ENCODE results near the gene PSME3.
A peak's percentile ranks its signal among the peaks of the same experiment; 100 is the strongest.

The PSME3 gene

DNA sequence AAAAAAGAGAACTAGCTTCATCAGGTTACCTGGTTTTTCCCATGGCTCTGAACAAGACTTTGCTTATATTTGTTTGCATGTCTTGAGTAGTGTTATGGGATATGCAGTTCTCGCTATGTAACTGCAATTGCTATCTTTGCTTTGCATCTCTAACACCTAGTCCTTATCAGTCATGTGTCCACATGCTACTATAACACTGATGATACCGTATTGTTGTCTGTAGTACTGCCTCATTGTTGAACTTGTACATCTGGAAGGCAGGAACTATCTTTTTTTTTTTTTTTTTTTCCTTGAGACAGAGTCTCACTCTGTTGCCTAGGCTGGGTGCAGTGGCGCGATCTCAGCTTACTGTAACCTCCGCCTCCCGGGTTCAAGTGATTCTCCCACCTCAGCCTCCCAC lies 2.5 kb downstream of the PSME3 start:
- TF ChIP-seq ZFX (IDR thresholded peaks at IDR 0.05), result no peak
- TF ChIP-seq, protein P1, sequence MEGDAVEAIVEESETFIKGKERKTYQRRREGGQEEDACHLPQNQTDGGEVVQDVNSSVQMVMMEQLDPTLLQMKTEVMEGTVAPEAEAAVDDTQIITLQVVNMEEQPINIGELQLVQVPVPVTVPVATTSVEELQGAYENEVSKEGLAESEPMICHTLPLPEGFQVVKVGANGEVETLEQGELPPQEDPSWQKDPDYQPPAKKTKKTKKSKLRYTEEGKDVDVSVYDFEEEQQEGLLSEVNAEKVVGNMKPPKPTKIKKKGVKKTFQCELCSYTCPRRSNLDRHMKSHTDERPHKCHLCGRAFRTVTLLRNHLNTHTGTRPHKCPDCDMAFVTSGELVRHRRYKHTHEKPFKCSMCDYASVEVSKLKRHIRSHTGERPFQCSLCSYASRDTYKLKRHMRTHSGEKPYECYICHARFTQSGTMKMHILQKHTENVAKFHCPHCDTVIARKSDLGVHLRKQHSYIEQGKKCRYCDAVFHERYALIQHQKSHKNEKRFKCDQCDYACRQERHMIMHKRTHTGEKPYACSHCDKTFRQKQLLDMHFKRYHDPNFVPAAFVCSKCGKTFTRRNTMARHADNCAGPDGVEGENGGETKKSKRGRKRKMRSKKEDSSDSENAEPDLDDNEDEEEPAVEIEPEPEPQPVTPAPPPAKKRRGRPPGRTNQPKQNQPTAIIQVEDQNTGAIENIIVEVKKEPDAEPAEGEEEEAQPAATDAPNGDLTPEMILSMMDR (conservative IDR thresholded peaks at IDR 0.05), result no peak
- no peak overlapping the region for H3K27ac ChIP-seq

DNA sequence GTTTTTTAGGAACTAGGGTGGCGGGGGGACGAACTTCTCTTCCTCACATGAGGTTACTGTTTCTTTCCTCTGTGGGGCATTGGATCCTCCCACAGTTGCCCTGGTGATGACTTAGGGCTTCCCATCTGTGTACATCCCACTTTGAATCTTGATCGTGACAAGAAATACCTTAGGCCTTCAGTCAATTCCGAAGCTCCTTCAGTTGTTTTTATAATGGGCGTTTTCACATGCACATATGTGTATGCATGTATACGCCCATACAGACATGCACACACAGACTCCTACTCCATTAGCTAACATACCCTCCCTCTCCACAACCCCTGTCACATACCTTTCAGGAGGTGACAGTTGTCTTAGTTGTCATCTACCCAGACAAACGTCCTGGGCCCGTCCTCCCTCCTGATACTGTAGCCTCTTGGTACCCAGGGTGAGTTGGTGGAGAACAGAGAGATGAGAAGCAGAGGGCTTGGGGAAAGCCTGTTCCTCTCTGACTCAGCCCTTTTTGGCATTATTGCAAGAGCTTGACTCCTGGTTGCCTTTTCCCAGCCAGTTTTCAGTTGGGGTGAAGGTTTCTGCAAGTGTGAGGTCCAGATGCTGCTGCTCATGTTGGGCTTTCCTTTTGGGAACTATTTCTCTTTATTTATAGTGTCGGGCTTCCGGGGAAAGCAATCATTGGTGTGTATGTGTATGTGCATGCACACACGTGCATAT lies 8.9 kb downstream of the PSME3 start:
- TF ChIP-seq, protein P1 (conservative IDR thresholded peaks at IDR 0.05), result no peak
- no peak for TF ChIP-seq ZFX (IDR thresholded peaks at IDR 0.05)
- H3K27ac ChIP-seq, result no peak overlapping the region

DNA sequence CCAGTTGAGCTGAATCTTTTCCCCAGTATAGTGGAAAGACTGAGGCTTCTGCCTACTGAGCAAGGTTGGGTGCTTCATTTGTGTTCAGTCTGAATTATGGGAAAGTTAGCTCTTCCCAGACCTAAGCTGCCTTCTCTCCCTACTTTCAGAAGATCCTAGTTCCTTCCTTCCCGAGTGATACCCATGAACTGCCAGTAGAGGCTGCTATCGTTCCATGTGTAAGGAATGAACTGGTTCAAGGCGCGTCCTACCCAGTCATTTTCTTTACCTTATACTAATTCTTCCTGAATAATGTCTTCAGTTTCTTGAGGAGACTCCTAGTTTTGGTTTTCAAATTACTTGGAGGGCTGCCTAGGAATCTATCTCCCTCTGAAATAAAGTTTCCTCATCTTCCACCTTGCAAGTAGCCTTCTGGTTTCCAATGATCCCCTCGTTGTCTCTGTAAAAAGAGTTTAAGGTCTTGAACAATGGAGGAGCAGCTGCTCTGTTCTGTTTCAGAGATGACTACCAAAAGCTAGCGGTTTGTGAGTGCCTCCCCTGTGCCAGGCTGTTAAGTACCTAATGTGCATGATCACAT lies 10.2 kb downstream of the PSME3 start:
- TF ChIP-seq, protein P1 (conservative IDR thresholded peaks at IDR 0.05), result peak; percentile 94
- no peak for TF ChIP-seq ZFX (IDR thresholded peaks at IDR 0.05)
- no peak overlapping the region for H3K27ac ChIP-seq

DNA sequence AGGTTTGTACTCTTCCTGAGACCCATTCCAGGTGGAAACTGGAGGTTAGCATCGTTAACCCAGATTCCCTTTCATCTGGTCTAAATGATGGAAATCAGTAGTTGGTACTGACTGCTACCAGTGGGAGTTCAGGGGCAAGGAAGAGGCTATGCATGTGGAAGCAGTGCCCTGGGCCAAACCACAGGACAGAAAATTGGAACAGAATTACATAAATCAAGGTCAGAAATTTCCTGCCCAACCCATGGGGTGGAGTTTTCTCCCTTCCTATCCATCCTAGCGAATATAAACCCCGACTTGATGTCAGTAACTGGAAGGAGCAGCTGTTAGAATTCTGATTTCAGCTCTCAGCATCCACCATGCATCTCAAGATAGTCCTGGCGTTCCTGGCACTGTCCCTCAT lies 11.1 kb downstream of the PSME3 start, which contains the start of gene AOC2:
Gene AOC2, plus strand, starts transcription at position 310 of the 400 bp plus-strand sequence. Its CDS starts 47 bp downstream, at position 357.
- TF ChIP-seq, protein P1 (conservative IDR thresholded peaks at IDR 0.05), result no peak
- no peak for TF ChIP-seq ZFX (IDR thresholded peaks at IDR 0.05)
- H3K27ac ChIP-seq, result no peak within 1 kb of the TSS

DNA sequence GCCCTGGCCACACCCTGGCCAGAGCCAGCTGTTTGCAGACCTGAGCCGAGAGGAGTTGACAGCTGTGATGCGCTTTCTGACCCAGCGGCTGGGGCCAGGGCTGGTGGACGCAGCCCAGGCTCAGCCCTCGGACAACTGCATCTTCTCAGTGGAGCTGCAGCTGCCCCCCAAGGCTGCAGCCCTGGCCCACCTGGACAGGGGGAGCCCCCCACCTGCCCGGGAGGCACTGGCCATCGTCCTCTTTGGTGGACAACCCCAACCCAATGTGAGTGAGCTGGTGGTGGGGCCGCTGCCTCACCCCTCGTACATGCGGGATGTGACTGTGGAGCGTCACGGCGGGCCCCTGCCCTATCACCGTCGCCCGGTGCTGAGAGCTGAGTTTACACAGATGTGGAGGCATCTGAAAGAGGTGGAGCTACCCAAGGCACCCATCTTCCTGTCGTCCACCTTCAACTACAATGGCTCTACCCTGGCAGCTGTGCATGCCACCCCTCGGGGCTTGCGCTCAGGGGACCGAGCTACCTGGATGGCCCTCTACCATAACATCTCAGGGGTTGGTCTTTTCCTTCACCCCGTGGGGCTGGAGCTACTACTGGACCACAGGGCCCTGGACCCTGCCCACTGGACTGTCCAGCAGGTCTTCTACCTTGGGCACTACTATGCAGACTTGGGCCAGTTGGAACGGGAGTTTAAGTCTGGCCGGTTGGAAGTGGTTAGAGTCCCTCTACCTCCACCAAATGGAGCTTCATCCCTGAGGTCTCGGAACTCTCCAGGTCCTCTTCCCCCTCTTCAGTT lies 11.8 kb downstream of the PSME3 start:
- TF ChIP-seq, protein P1 (conservative IDR thresholded peaks at IDR 0.05), result no peak
- TF ChIP-seq ZFX (IDR thresholded peaks at IDR 0.05), result no peak
- H3K27ac ChIP-seq, result no peak overlapping the region

DNA sequence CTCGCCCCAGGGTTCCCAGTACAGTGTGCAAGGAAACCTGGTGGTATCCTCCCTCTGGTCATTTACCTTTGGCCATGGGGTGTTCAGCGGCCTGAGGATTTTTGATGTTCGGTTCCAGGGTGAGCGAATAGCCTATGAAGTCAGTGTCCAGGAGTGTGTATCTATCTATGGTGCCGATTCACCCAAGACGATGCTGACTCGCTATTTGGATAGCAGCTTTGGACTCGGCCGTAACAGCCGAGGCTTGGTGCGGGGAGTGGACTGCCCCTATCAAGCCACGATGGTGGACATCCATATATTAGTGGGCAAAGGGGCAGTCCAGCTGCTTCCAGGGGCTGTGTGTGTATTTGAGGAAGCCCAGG lies 12.3 kb downstream of the PSME3 start:
- TF ChIP-seq, protein P1 (conservative IDR thresholded peaks at IDR 0.05), result no peak
- no peak for TF ChIP-seq ZFX (IDR thresholded peaks at IDR 0.05)
- no peak overlapping the region for H3K27ac ChIP-seq
